UCSD-AML1 (cell line): ENCODE measurements around the gene DPRX.
"Not testable (repeated sequence)": the region's sequence is repeated elsewhere in the genome, so short reads cannot be mapped to it uniquely, and the experiment has no call there.

Experiments used
- DNase-seq: peaks from one replicate; lab custom pipeline; 2025; ENCODE audit not compliant: unreplicated experiment; lab: John Stamatoyannopoulos, UW

DPRX gene

DNA sequence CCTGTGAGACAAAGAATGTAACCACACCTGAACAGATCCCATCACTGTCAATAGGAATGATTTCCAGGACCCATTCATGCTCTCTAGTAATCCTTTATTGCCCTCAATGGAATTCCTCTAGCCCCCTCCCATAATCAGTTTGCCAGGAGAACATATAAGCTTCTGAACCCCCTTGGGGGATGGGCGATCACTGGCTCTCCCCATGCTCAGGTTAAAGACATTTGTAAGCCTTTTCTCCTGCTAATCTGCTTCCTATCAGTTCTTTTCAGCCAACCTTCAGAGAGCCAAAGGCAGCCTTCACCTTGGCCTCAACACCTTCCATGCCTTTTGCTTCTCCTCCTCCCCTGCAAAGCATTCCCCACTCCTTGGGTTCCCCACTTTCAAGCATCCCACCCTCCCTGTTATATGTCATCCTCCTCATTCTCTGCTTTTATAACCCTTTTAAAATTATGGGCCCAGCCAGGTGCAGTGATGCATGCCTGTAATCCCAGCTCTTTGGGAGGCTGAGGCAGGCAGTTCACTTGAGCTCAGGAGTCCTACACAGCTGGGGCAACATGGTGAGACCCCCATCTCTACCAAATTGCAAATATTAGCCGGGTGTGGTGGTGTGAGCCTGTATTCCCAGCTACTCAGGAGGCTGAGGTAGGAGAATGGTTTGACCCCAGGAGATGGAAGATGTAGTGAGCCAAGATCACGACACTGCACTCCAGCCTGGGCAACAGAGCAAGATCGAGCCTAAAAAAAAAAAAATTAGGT is 12.4 kb downstream of the DPRX start:
- DNase-seq: no peak

DNA sequence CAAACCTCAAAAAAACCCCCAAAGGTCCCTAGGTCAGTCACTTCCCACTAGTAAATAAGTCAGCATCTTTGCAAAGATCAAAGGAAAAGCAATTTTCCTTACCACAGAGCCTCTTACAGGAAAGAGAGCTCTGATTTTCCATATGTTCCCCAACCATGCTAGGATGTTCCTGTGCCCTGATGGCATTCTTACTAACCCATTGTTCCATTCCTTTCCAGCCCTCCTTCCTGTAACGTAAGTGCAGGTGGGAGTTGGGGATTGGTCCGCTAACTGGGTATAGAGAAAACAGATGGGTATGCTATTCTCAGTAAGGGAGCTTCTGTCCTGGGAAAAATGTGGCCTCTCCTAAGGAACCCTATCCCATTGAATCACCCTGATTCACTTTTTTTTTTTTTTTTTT is 14.3 kb downstream of the DPRX start:
- DNase-seq: no peak

GRCh38 chr19:53647350-53647749 is 15.6 kb downstream of the DPRX start:
- DNase-seq: no peak

DNA sequence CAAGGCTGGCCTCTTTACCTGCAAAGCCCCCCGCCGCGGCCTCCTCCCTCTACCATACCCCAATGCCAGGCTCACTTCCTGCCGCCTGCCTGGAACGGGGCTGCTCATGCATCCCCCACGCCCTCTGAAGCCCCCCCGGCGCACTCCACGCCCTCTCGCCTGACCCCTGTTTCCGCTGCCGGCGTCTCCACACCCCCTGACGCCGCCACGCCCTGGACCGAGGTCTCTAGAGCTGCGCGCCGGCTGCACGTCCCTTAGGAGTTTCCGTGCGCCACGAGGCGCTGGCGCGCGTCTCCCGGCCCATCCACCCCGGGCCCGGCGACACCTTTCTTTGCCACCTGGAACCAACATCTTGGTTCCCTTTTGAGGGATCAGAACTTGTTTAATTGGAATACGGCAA is 16.0 kb downstream of the DPRX start:
- DNase-seq: no peak

- DNase-seq: no peak
Measured at GRCh38 chr19:53649746-53650593, 18.2 kb downstream of the DPRX start.

- no peak for DNase-seq
Measured at GRCh38 chr19:53652476-53652875, 20.7 kb downstream of the DPRX start.

DNA sequence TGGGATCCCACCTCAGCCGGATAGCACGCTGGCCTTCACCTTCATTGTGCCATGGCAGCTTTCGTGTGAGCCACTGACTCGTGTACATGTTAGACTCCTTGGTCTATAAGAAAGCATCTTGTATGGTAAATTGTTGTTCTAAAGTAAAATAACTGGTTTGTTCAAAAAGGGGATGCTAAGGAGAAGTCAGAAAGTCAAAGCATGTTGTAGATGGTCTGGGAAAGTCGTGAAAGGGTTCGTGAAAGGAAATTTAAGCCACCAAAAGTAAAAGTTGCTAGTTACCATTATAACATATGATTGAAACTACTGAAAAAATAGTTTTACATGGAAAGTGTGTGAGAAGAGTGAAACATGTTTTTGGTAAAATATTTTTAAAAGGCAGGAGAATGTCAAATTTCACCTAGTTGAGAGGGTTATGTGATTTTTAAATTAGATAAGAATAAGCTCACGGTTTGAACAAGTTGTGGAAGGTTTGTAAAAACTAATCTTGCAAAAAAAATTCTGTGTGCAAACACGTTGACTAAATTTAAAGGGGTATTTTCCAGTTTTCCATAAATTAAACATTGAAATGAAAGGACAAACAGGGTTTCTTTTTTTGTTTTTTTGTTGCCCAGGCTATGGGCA is 23.4 kb downstream of the DPRX start:
- no peak for DNase-seq

GRCh38 chr19:53657330-53657729 is 25.5 kb downstream of the DPRX start:
- no peak for DNase-seq

GRCh38 chr19:53657778-53658177 is 26.0 kb downstream of the DPRX start:
- DNase-seq: no peak

- DNase-seq: peak; percentile 15
Measured at GRCh38 chr19:53659292-53659691, 27.5 kb downstream of the DPRX start.

- DNase-seq: no peak
Measured at GRCh38 chr19:53660584-53660983, 28.8 kb downstream of the DPRX start.

GRCh38 chr19:53662209-53662608 is 30.4 kb downstream of the DPRX start:
- no peak for DNase-seq

- DNase-seq: no peak
Measured at GRCh38 chr19:53664152-53664551, 32.4 kb downstream of the DPRX start.

- no peak for DNase-seq
Measured at GRCh38 chr19:53664760-53665159, 33.0 kb downstream of the DPRX start.

DNA sequence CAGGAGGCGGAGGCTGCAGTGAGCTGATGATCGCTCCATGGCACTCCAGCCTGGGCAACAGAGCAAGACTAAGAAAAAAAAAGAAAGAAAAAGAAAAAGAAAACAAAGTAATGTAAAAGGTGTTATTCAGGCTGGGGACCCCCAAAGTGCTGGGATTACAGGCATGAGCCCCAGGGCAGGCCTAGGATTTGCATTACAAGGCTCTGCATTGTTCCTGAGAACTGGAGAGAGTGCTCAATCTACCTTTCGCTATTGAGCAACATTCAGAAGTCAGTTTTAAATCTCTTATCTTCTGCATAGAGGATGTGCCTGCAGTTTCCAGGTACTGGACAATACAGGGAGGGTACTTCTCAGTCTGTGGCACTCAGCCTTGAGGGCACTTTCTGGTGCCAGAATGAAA is 34.5 kb downstream of the DPRX start:
- DNase-seq: not testable (repeated sequence)

DNA sequence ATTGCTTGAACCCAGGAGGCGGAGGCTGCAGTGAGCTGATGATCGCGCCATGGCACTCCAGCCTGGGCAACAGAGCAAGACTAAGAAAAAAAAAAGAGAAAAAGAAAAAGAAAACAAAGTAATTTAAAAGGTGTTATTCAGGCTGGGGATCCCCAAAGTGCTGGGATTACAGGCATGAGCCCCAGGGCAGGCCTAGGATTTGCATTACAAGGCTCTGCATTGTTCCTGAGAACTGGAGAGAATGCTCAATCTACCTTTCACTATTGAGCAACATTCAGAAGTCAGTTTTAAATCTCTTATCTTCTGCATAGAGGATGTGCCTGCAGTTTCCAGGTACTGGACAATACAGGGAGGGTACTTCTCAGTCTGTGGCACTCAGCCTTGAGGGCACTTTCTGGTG is 37.0 kb downstream of the DPRX start:
- DNase-seq: not testable (repeated sequence)

DNA sequence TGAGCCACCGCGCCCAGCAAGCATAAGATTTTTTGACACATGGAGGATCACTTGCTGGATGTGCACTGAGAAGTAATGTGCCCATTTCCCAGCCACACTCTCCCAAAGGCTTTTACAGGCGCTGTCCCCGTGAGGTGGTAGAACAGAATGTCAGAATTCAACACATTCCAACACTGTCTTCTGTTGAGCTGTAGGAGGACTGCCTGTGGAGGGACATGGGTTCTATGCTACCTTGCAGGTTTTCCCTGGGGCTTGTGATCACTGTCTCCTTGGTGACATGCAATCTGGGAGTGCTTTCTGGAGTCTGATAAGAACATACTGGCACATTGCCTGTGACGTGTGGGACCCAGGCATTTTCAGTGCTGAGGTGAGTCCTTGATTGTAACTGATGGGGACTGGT is 38.5 kb downstream of the DPRX start:
- DNase-seq: no peak

GRCh38 chr19:53671663-53672062 is 39.9 kb downstream of the DPRX start:
- DNase-seq: no peak
